HFF-Myc (cell line): ENCODE data around the gene MAGEF1.

Experiments
- DNase-seq: peaks from one replicate; pipeline ENCODE4 v3.0.0-alpha.2; 2011; ENCODE audit warnings: low read depth; ENCODE audit errors: extremely low read depth
- H3K4me3 ChIP-seq: replicated peaks from 2 replicates; pipeline ENCODE4 v1.5.1; 2011; ENCODE audit warnings: low read depth, mild to moderate bottlenecking, control low read depth, low read length
- TF ChIP-seq, protein P1 (sequence below): IDR thresholded peaks from 2 replicates; pipeline ENCODE4 v1.5.1; 2012; ENCODE audit warnings: mild to moderate bottlenecking, low read depth, low read length, control low read depth; ENCODE audit errors: missing control alignments

Gene MAGEF1

DNA sequence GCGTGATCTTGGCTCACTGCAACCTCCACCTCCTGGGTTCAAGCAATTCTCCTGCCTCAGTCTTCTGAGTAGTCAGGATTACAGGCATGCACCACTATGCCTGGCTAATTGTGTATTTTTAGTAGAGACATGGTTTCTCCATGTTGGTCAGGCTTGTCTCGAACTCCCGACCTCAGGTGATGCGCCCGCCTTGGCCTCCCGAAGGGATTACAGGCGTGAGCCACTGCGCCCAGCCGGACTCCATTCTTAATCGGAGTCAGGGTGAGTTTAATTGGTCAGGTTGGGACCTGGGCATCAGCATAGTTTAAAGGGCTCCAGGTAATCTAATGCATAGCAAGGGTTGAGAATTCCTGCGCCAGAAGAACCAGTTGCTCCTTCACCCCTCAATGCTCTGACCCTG, 29.2 kb downstream of the MAGEF1 start:
- no peak overlapping the region for H3K4me3 ChIP-seq
- TF ChIP-seq, protein P1, sequence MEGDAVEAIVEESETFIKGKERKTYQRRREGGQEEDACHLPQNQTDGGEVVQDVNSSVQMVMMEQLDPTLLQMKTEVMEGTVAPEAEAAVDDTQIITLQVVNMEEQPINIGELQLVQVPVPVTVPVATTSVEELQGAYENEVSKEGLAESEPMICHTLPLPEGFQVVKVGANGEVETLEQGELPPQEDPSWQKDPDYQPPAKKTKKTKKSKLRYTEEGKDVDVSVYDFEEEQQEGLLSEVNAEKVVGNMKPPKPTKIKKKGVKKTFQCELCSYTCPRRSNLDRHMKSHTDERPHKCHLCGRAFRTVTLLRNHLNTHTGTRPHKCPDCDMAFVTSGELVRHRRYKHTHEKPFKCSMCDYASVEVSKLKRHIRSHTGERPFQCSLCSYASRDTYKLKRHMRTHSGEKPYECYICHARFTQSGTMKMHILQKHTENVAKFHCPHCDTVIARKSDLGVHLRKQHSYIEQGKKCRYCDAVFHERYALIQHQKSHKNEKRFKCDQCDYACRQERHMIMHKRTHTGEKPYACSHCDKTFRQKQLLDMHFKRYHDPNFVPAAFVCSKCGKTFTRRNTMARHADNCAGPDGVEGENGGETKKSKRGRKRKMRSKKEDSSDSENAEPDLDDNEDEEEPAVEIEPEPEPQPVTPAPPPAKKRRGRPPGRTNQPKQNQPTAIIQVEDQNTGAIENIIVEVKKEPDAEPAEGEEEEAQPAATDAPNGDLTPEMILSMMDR = no peak
- DNase-seq = no peak

DNA sequence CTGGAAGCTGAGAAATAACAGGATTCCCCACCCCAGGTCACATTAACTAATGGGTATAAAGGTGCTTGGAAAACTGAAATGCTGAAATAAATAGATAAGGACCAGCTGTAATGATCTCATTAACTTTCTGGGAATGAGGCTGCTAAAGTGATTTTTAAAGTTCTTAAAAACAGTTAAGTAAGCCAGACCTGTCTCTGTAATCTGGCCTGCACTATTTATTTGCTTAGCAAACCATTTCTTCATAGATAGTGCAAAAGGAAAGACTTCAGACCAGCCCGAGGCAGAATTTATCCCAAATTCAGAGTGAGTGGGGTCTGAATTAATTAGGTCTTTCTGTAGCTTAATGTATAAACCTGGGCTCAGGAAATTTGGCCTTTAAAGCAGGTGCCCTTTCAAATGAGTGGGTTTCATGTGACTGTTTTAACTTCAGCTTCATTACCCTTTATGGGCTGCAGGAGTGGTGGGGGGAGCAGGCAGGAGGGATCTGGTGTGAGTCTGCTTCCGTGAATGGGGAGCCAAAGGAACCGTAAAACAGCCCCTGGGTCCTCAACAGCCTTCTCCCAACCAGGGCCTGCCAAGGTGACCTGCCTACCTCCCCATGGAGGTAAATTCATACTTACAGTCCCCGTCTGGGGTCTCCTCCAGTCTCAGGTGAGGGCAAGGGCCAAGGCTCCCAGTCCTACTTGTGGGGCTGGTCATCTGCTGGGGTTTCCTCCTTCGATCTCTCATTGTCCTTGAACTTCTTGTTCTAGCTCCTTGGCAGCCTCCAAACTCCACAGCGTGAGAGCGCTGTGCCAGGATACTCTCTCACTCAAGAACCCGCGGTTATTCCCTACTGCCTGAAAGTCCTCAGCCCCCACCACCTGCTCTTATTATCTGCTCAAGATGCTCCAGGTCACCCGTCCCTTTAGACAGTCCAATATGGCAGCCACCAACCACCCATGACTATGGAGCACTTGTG, 31.2 kb downstream of the MAGEF1 start:
- TF ChIP-seq, protein P1 = no peak
- H3K4me3 ChIP-seq = no peak overlapping the region
- no peak for DNase-seq

DNA sequence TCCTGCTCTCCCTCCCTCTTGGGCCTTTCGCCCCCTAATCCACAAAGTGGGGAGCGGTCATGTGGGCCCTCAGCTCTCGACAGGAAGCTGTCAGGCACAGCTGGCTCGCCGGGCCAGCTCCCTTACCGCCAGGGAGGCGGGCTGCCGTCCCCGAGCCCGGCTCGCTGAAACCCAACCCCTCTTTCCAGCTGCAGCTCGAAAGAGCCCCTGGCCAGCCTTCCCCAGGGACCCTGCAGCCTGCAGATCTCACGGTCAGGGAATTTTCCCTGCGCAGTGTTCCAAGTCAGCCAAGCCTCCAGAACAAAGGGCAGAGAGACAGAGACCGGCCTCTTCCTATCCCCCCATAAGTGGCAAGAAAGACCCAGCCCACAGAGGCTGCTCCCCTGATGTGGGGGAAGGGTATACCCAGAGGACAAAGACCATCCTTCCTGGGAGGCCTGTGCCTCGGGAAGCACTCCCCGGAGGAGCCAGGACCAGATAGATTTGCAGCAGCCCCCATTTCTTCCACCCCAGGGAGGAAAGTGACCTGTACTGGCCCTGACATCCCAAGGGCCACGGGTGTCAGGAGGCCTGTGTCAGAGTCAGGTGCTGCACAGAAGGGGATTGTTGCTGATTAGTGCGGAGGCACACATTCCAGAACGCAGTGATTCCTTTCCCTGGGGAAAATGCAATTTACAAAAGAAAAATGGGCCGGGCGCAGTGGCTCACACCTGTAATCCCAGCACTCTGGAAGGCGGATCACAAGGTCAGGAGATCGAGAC, 32.6 kb downstream of the MAGEF1 start:
- H3K4me3 ChIP-seq = no peak overlapping the region
- TF ChIP-seq, protein P1 = no peak
- DNase-seq = no peak

DNA sequence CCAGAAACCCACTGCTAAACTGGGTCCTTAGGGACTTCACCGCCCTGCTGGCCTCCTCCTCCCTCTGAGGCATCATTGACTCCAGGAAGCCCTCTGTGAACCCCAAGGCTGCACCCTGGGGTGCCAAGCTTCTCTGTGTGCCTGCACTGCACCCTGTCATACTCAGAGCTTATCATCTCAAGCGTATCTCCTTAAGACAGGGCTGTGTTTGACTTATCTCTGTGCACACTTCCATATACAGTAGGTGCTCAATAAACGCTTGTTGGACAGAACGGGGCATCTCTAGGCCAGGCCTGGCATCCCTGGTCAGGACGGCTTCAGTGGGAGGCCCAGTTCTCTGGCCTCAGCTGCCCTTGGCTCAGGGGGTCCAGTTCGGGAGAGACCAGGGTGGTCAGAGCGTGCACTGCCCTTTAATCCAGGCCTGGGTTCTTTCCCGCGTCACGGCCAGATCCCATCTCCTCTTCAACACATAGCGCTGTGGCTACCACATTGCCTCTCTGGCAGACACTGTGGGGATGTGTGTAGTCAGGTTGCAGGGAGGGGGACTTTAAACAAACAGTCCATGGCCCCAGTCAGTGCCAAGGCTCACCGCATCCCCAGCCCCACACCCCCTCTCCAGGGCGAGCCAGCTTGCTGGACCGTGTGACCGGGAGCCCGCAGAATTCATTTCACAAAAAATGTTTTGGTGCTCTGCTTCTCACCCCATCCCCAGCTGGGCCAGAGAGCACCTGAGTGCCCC, 33.4 kb downstream of the MAGEF1 start:
- TF ChIP-seq, protein P1 = no peak
- H3K4me3 ChIP-seq = no peak overlapping the region
- DNase-seq = no peak

DNA sequence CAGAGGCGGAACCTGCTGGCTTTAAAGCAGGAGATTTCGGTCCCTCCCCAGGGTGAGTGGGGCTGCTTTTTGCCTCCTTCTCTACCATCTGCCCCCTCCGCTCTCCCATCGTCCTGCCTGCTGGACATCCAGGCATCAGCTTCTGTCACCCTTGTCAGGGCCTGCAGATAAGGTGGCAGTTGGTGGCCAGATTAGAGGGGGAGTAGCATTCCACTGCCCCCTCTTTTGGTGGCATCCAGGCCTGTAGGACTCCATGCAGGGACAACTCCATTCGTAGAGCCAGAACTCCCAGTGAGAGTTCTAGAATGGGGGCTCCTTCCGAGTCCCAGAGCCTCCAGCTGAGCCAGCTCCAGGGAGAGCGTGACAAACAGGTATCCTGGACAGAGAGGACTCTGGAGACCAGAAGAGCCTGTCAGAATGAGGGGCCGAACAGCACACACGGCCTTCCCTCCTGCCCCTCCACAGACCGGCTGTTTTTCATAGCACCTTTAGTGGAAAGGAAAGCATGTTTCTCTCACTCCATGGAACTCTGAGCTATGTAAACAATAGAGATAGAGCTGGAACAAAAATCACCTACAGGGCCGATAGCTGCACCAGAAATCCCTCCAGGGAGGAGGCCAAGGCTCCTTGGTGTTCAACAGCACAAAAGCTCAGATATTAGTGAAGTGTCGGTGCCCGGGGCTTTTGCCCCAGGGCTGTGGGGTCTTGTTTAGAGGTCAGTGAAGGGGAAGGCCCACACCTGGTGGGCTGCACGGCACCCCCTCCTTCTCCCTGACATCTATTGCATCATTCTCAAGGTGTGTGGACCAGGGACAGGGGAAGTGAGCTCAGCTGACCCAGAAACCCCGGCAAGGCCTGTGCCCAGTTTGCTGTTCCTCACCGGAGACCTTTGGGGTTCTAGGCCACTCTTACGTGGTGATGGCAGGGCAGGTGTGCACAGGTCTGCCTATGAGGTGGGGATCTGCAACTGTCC, 34.2 kb downstream of the MAGEF1 start:
- H3K4me3 ChIP-seq = no peak overlapping the region
- no peak for DNase-seq
- TF ChIP-seq, protein P1 = no peak
